ENCODE measurements around the gene TRAPPC1. TPM values are rescaled to one million over a fixed set of nuclear protein-coding genes. Genes with fewer than 3 reads are reported as not detected.
"Not testable (repeated sequence)": the region's sequence is repeated elsewhere in the genome, so short reads cannot be mapped to it uniquely, and the experiment has no call there.

Gene TRAPPC1, protein sequence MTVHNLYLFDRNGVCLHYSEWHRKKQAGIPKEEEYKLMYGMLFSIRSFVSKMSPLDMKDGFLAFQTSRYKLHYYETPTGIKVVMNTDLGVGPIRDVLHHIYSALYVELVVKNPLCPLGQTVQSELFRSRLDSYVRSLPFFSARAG
- total RNA-seq (2014; rRNA removed): 54.2 and 58.2 TPM in 2 replicates
- polyA plus RNA-seq (2012): 413 TPM

DNA sequence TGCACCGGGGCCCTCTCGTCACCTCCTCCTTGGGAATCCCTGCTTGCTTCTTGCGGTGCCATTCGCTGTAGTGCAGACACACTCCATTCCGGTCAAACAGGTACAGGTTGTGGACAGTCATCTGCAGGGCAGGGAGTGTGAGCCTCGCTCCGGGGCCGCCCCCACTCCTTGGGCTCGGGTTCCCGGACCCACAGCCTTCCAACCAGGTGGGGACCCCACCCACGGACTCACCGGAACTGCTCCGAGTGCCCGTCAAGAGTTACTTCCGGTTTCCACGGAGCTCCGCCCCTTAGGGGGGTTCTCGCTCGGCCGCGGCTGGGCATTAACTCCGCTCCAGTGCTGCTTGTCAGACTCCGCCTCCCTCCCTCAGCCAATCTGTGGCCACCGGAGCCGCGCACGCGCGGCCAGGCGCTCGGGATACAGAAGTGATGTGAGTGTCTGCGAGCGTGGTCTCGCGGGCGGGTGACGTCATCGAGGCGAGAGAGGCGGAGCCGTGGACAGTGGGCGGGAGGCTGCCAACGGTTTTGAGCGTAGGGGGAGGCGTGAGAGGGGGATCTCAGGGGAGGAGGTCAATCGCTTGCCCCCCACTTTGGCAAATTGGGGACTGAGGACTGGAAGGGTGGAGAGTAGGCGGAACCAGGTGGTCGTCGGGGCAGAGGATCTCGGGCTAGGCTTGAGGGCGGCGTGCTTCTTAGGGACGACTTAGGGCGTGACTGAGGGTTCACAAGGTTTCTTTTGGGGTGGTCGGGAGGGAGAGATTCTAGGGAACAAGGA lies at the start of gene TRAPPC1, which contains the start of gene CNTROB:
Gene TRAPPC1 (minus strand): TSS at position 238 of the 774 bp plus-strand sequence. CDS start 117 bp downstream, at position 121.
Gene CNTROB (plus strand): TSS at position 498 of the 774 bp plus-strand sequence. CDS start 874 bp downstream, outside the sequence.
- peak; percentile 99 for DNase-seq (ENCODE audit: low read depth)

DNA sequence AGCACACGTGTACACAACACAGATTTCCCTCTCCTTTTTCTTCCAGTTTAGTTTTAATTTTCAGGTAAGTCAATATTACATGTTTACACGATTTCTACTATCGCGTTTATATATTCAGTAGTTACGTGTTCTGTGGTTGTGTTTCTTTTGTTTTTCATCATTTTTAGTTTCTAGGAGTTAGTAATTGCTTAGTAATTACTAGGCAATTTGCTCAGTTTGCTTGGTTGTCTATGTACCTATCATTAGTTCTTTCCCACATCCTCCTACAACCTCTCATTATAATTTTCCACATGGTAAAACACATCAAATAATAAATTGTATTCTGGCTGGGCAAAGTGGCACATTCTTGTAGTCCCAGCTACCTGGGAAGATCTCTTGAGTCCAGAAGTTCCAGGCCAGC lies 46.1 kb upstream of the TRAPPC1 start:
- DNase-seq (ENCODE audit: low read depth): no peak

DNA sequence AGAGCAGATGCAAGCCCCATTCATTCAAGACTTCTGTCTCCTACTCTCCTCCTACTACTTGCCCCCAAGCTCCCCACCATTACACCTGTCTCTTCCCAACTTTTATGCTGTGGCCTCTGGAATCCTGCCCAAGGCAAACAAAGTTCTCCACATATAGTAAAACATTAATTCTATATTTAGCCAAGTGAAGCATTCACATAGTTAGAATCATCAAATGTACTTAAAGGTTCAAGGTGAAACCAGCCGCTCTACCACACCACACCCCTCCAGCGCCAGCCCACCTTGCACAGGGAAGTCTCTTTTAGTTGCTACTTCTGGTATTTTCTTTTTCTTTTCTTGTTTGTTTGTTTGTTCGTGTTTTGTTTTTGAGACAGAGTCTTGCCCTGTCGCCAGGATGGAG lies 45.3 kb upstream of the TRAPPC1 start:
- no peak for DNase-seq (ENCODE audit: low read depth)

DNA sequence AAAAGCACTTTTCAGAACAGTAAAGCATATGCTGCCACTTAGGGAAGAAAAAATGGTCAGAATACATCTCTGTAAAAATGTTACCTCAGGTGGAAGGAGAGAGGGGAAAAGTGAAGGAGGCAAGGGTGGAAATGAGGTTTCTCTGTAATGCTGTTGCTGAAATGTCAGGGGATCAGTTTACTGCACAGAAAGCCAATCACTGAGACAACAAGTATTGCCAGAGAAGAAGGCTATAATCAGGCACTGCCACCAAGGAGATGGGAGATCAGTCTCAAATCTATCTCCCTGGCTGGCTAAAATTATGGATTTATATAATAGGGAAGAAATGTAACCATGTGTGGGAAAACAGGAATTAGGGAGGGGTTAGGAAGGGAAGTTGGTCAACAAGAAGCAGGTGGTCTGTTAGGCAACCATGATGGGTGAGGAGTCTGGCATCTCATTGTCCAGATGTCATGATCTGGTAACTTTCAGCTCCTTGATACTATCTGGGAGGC lies 42.9 kb upstream of the TRAPPC1 start:
- DNase-seq (ENCODE audit: low read depth): no peak

DNA sequence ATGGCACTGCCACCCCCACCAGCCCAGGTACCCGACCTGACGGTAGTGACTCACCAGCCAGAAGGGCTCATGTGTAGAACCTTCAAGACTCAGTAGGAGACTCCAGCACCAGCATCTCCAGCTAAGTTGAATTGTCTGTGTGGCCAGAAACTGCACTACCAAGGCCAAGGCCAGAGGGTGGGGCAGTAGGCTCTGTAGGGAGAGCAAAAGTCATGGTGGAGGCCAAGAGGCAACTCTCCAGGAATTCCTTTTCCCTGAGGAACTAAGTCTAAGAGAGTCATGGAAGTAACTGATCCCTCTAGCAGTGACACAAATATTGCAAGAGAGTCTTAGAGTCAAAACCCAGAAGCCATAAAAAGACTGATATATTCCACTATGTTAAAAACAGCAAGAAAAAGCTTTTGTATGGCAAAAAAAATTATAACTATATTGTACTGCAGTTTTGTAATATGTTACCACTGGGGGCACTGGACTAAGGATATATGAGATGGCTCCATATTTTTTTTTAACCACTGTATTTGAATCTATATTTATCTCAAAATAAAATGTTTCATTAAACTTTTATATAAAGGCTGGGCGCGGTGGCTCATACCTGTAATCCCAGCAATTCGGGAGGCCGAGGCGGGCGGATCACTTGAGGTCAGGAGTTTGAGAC lies 40.5 kb upstream of the TRAPPC1 start:
- DNase-seq (ENCODE audit: low read depth): peak; percentile 17

DNA sequence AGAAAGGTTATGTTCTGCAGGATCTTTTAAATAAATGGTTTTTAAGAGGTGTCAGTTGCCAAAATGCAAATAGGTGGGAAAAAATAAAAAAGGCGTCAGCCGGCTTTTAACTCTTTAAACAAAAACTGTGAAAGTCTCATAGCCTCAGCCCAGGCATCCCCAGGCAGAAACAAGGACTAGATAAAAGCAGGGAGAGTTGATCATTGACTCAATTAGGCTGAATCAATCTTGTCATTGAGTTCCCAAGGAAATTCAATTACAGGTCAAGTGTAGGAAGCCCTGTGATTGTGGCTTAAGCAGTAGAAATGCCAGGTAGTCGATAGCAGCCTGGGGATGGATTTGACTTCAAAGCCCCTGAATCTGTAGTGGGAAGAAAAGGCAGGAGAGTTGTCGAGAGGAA lies 39.9 kb upstream of the TRAPPC1 start:
- DNase-seq (ENCODE audit: low read depth): no peak

DNA sequence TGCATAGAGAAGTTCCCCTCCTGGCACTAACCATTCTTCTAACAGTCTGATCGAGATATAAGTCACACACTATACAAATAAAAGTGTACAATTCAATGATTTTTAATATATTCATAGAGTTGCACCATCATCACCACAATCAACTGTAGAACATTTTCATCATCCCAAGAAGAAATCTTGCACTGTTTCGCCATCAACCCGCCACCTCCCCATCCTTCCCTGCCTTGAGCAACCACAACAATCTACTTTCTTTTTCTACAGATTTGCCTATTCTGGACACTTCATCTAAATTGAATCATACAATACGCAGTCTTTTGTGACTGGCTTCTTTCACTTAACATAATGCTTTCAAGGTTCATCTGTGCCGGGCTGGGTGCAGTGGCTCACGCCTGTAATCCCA lies 37.7 kb upstream of the TRAPPC1 start:
- DNase-seq (ENCODE audit: low read depth): peak; percentile 19

DNA sequence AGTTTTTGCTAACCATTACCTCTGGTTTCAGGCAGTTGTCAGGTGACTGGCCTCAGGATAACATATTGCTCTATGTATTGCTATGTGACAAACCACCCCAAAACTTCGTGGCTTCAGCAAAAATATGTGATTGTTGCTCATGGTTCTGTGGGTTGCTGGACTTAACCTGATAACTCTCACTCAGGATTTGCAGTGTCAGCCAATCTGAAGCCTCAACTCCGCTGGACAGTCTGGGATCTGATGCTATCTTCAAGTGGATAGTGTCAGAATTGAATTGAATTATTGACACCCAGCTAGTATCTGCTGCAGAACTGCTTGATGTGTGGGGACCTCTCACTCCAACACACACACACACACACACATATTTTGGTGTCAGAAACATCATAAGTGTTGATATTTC lies 36.0 kb upstream of the TRAPPC1 start:
- no peak for DNase-seq (ENCODE audit: low read depth)

DNA sequence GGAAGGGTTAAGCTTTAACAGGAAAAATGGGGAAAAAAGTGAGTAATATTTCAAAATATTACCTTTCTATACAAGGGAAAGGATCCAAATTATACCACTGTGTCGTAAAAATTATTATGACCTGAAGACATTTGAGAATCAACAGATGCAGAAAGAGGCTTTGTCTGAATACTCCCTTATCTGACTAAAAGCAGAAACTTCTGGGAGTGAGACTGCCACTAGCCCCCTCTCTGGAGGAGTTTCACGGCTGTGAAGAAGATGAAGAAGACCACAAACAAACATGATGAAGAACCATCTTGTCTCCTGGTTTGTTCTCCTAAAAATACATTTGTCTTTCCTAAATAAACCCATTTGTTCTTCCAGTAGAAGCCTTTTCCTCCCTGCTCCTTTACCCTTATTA lies 29.7 kb upstream of the TRAPPC1 start:
- no peak for DNase-seq (ENCODE audit: low read depth)

DNA sequence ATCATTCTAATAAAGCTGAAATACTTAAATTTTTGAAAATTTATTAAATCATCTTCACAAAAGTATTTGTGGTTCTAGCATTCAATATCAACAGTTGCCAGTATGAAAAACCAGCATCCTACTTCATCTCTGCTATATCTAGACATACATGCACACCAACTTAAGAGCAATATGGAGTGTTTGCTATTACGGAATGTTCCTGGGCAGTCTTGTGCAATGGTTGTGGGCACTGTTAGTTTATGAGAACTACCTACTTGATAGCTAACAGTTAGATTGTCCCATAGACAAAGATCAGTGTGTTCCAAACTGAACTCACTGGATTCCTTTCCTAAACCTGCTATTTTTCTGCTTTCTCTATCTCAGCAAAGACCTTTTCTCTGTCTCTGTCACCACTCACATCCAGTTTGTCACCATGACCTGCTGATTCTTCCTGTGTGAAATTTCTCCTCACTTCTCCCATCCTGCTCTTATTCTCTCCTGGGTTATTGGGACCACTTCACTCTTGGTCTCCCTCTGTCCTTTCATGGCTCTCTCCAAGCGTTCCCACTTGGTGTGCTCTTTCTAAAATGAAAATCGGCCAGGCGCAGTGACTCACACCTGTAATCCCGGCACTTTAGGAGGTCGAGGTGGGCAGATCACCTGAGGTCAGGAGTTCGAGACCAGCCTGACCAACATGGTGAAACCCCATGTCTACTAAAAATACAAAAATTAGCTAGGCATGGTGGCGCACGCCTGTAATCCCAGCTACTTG lies 27.9 kb upstream of the TRAPPC1 start:
- DNase-seq (ENCODE audit: low read depth): peak; percentile 49

DNA sequence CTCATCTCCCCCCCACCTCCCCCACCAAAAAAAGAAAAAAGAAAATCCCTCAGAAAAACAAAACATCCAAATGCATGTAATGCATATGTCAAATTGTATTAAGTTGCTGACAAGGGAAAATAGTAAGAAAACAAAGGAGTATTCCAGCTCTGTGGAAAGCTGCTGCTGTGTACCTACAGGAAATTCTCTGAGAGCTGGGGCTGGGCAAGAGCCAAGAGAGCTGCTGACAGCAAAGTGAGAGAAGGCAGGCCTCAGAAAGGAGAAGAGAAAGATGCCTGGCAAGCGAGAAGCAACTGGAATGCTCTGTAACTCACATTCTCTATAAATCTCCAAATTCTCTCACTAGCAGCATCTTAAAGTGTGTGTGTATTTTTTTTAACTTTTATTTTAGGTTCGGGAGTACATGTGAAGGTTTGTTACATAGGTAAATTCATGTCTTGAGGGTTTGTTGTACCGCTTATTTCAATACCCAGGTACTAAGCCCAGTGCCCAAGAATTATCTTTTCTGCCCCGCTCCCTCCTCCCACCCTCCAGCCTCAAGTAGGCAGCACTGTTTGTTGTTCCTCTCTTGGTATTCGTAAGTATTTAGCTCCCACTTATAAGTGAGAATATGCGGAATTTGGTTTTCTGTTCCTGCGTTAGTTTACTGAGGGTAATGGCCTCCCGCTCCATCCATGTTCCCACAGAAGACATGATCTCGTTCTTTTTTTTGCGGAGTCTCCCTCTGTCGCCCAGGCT lies 24.7 kb upstream of the TRAPPC1 start:
- DNase-seq (ENCODE audit: low read depth): no peak

DNA sequence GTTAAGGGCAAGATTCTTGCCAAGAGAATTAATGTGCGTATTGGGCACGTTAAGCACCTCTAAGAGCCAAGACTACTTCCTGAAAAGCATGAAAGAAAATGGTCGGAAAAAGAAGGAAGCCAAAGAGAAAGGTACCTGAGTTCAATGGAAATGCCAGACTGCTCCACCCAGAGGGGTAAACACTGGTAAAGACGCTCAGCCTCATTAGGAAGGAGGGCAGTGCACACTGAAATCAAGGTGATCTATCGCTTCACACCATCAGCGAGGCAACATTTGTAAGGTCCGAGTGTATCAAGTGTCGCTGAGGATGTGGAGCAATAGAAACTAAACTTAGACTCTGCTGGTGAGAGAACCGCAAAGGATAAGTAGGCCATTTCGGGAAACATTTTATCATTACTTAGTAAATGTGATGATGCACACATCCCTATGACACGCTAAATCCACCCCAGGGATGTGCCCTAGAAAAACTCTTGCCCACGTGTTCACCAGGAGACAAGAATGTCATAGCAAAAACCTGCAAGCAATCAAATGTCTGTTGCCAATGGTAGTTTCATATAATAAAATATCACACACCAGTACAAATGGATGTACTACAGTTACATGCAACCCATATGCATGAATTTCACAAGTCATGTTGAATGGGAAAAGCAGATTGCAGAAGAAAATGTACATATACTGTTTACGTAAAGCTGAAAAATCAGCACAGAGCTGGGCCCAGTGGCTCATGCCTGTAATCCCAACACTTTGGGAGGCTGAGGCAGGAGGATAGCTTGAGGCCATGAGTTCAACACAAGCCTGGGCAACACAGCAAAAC lies 23.9 kb upstream of the TRAPPC1 start:
- DNase-seq (ENCODE audit: low read depth): no peak

DNA sequence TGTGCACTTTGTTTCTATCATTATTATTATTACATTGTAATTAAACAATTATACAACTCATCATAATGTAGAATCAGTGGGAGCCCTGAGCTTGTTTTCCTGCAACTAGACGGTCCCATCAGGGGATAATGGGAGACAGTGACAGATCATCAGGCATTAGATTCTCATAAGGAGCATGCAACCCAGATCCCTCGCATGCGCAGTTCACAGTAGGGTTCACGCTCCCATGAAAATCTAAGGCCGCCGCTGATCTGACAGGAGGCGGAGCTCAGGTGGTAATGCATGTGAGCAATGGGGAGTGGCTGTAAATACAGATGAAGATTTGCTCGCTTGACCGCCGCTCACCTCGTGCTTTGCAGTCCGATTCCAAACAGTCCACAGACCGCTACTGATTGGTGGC lies 21.5 kb upstream of the TRAPPC1 start:
- DNase-seq (ENCODE audit: low read depth): not testable (repeated sequence)

DNA sequence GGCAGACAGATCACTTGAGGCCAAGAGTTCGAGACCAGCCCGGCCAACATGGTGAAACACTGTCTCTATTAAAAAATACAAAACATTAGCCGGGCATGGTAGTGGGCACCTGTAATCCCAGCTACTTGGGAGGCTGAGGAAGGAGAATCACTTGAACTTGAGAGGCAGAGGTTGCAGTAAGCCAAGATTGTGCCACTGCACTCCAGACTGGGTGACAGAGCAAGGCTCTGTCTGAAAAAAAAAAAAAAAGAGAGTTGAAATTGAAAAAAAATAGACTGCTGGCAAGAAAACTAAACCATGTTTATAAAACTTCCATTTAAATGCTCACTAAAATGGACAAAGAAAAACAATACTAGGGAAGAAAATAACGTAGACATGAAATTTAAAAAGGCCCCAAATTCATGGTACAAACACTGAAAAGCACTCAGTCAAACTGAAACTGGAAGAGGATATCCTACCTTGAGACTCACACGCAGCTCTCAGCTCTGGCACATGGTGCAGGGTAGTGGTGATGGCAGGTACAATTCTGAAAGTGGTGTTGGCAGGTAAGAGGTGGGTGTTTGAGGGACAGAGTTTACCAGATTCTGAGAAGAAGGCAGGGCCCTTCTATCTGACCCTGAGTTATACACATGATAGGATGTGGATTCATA lies 19.5 kb upstream of the TRAPPC1 start:
- DNase-seq (ENCODE audit: low read depth): no peak

DNA sequence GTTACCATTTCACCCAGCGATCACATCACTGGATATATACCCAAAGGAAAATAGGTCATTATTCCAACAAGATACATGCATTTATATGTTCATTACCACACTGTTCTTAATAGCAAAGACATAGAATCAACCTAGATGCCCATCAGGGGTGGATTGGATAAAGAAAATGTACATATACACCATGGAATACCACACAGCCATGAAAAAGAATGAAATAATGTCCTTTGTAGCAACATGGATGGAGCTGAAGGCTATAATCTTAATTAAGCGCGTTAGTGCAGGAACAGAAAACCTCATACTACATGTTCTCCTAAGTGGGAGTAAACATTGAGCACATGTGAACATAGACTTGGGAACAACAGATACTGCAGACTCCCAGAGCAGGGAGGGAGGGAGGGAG lies 18.8 kb upstream of the TRAPPC1 start:
- no peak for DNase-seq (ENCODE audit: low read depth)

DNA sequence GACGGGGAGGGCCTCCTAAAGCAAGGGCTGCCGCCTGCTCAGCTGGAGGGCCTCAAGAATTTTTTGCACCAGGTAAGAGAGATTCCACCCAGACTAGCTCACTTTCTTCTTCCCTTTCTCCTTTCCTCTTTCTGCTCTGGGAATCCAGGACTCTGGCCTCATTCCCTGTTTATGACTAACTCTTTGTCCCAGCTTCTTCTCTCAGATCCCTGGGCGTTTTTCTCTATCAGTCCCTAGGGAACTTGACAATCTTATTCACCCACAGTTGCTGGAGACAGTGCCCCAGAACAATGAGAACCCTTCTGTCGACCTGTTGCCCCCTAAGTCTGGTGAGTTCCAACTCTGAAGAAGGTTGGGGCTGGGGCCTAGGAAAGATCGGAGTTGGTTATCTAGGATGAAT lies 15.9 kb upstream of the TRAPPC1 start:
- DNase-seq (ENCODE audit: low read depth): no peak

DNA sequence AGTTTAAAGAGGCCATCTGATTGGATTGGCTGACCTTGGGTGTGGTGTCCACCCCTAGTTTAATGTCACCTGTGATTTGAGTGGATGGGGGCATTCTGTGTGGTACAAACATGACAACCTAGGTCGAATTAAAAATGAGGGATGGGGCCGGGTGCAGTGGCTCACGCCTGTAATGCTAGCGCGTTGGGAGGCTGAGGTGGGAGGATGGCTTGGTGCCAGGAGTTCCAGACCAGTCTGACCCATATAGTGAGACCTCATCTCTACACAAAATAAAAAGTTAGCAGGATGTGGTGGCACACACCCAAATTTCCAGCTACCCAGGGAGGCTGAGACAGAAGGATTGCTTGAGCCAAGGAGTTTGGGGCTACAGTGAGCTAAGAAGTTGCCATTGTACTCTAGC lies 14.7 kb upstream of the TRAPPC1 start:
- no peak for DNase-seq (ENCODE audit: low read depth)

DNA sequence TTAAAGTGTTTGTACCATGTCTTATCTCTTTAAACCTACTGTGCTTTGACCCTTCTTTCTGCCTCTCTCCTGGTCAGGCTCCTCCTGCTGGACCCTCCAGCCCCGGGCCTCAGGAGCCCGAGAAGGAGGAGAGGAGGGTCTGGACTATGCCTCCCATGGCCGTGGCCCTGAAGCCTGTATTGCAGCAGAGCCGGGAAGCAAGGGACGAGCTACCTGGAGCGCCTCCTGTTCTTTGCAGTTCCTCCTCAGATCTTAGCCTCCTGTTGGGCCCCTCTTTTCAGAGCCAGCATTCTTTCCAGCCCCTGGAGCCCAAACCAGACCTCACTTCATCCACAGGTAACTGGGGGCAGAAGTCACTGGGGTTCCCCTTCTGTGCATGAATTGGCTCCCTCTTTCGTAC lies 13.9 kb upstream of the TRAPPC1 start:
- no peak for DNase-seq (ENCODE audit: low read depth)

DNA sequence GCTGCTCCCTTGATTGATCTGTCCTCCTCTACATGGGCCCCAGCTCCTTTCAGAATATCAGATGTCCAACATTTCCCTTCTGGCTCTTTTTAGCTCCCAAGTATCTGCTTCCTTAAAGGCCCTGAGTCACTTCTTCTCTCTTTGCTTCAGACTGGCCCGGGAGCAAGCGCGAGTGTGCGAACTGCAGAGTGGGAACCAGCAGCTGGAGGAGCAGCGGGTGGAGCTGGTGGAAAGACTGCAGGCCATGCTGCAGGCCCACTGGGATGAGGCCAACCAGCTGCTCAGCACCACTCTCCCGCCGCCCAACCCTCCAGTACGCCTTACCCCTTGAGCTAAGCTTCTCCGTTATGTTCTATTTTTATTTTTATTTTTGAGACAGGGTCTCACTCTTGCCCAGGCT lies 12.6 kb upstream of the TRAPPC1 start:
- DNase-seq (ENCODE audit: low read depth): no peak

DNA sequence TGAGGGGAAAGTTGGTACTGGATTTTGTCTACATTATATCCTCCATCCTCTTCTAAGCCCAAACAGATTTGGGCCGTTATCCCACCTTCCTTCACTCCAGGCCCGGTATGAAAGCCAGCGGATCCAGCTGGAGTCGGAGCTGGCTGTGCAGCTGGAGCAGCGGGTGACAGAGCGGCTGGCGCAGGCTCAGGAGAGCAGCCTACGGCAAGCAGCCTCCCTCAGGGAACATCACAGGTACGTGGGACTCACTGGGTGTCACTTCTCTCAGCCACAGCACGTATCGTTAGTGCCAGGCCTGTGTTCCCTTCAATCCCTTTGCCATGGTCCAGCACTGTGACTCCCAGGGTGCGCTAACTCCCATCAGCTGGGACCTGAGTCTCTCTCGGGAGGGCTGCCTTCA lies 11.5 kb upstream of the TRAPPC1 start:
- no peak for DNase-seq (ENCODE audit: low read depth)

Data from LHCN-M2 (cell line).